GM10266 (cell line): ENCODE results near the gene PGAP3.

Experiments used
- DNase-seq: peaks from one replicate; pipeline ENCODE4 v3.0.0; 2012; ENCODE audit errors: extremely low spot score
- CTCF ChIP-seq: IDR thresholded peaks from 2 replicates; pipeline ENCODE4 v1.5.1; 2012; ENCODE audit warnings: mild to moderate bottlenecking, low read depth; ENCODE audit not compliant: control insufficient read depth, insufficient read depth; ENCODE audit errors: missing control alignments

The PGAP3 gene

GRCh38 chr17:39719563-39720355 lies 31.9 kb upstream of the PGAP3 start:
- no peak for DNase-seq
- no peak for TF ChIP-seq CTCF

GRCh38 chr17:39717660-39718059 lies 29.8 kb upstream of the PGAP3 start:
- DNase-seq = no peak
- TF ChIP-seq CTCF = no peak

GRCh38 chr17:39716879-39717536 lies 29.2 kb upstream of the PGAP3 start:
- no peak for TF ChIP-seq CTCF
- no peak for DNase-seq

GRCh38 chr17:39716073-39716818 lies 28.4 kb upstream of the PGAP3 start:
- no peak for DNase-seq
- no peak for TF ChIP-seq CTCF

- TF ChIP-seq CTCF = no peak
These were observed 27.7 kb upstream of the PGAP3 start for GRCh38 chr17:39715375-39716072.

GRCh38 chr17:39714234-39714633 lies 26.4 kb upstream of the PGAP3 start:
- DNase-seq = no peak
- TF ChIP-seq CTCF = no peak

More at GRCh38 chr17:39715375-39716072, 27.7 kb upstream of the PGAP3 start:
- no peak for DNase-seq
